GM18909 (cell line): Measurements from ENCODE around the gene DNAJB9.

Source experiments
- ATAC-seq: cut with Tn5 transposase; IDR thresholded peaks from one replicate; pipeline ENCODE4 v1.9.1; 2021; ENCODE audit warnings: mild to moderate bottlenecking; ENCODE audit not compliant: unreplicated experiment, poor library complexity

The DNAJB9 gene

DNA sequence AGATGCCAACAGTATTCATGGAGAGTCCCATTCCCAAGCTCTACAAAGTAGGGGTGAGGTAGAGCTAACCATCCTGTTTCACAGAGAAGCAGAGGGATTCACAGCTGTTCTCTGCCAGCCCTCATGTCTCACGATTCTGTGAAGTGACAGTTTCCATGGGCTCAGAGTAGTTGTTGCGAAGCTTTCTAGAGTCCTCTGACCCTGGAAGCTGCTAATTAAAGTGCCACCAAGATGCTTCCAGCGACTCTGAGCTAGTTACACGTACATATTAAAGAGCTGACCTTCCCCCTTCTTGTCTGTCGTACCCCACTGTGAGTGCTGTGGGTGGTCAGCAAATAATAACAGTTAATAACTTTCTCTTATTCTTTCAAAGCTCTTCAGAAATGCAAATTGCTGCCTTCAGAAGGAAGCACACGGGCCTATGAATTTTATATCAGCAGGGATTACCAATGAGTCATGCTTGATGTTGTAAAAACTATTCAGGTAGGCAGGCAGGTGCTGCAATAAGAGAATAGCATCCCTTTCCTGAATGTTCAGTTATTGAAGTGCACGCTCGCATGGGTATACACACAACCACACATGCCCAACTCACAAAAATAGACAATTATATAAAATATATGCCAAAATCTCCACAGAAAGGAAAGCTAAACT lies 34.1 kb downstream of the DNAJB9 start:
- no peak for ATAC-seq

- ATAC-seq, result no peak
Observed at GRCh38 chr7:108604307-108605077, 34.8 kb downstream of the DNAJB9 start.

- ATAC-seq, result peak; percentile 50
Observed at GRCh38 chr7:108605559-108606201, 36.0 kb downstream of the DNAJB9 start.

GRCh38 chr7:108609643-108610042 lies 40.0 kb downstream of the DNAJB9 start:
- ATAC-seq, result no peak

GRCh38 chr7:108611268-108611667 lies 41.6 kb downstream of the DNAJB9 start:
- ATAC-seq, result no peak

GRCh38 chr7:108613147-108613948 lies 43.7 kb downstream of the DNAJB9 start:
- peak; percentile 84 for ATAC-seq

DNA sequence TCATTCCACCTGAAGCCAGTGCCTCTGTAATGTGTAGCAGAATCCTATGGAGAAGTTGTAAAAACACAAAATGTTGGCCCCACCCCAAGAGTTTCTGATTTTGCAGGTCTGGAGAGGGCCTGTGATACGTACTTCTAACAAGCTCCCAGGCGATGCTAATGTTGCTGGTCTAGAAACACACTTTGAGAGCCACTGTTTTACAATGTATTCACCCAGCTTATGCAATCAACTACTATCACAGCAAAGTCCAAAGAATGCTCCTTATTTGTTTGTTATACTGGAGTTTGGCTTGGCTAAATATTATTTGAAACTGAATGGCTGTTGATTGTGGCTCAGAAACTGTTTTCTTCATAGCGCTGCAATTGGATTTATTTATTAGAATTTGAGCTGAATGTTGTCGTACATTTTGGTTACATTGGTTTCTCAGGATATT lies 44.3 kb downstream of the DNAJB9 start:
- ATAC-seq, result no peak

DNA sequence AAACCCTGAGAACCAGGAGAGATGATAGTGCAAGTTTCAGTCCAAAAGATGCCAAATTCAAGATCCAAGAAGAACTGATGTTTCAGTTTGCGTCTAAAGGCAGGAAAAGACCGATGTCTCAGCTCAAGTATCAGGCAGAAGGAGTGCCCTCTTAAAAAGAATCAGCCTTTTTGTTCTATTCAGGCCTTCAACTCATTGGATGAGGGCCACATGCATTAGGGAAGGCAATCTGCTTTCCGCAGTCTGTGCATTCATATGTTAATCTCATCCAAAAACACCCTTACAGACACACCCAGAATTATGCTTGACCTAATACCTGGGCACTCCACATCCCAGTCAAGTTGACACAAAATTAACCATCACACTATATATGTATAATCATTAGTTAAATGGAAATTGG lies 45.2 kb downstream of the DNAJB9 start:
- no peak for ATAC-seq

DNA sequence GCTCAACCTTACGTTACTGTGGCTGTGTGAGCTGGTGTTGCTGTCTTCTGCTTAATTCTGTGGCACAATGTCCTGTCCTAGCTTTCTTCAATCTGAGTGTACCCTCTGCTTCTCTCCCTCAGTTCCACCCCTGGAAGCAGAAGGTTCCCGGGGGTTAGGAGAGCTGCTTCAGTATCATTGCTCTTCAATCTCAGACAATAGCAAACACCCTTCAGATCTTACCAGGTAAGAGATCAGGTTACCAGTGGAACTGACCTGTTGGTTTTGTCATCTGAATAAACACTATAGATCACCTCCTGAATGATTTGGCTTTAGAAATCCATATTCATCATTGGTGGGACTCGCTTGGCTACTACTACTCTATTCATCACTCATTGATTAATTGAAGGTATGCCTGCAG lies 48.4 kb downstream of the DNAJB9 start:
- no peak for ATAC-seq

GRCh38 chr7:108623220-108623619 lies 53.5 kb downstream of the DNAJB9 start:
- ATAC-seq, result peak; percentile 82
